HepG2 (cell line): Measurements from ENCODE around the gene LYZL1.

ENCODE experiments used
- CREB1 ChIP-seq, 2 experiments: fragments of 450-650 bp in 1 of 2; IDR thresholded peaks; 2 replicates each; pipeline ENCODE4 v1.6.1; 2016 to 2017; ENCODE audit warnings: control low read depth in 1 of 2, mild to moderate bottlenecking in 1 of 2, missing compliant biosample characterization in 1 of 2, missing genetic modification characterization in 1 of 2
- CTCF ChIP-seq: sonication (generic); formaldehyde crosslinking; IDR thresholded peaks from 2 replicates; pipeline ENCODE4 v1.5.0; 2020; ENCODE audit warnings: mild to moderate bottlenecking, missing genetic modification reagents, moderate library complexity
- EP300 ChIP-seq, 3 experiments: sonication (generic) in 1 of 3; formaldehyde crosslinking in 1 of 3; IDR thresholded peaks; 2 replicates each; pipeline versions ENCODE4 v1.5.1 to v1.6.1; 2011 to 2020; ENCODE audit warnings: low read depth in 2 of 3, low read length in 2 of 3, borderline replicate concordance in 1 of 3, improper control_type of control experiment in 1 of 3, mild to moderate bottlenecking in 1 of 3, missing genetic modification reagents in 1 of 3, moderate library complexity in 1 of 3
- JUNB ChIP-seq: sonication (generic); formaldehyde crosslinking; IDR thresholded peaks from 2 replicates; pipeline ENCODE4 v1.8.0; 2022; ENCODE audit warnings: missing genetic modification reagents, mild to moderate bottlenecking, borderline replicate concordance
- ZBTB33 ChIP-seq: sonication (generic); formaldehyde crosslinking; IDR thresholded peaks from 2 replicates; pipeline ENCODE4 v1.4.0; 2020; ENCODE audit warnings: missing genetic modification reagents
- ZNF704 ChIP-seq: sonication (generic); formaldehyde crosslinking; IDR thresholded peaks from 2 replicates; pipeline ENCODE4 v1.8.1; 2023; ENCODE audit warnings: mild to moderate bottlenecking, inconsistent platforms, moderate library complexity, missing genetic modification reagents, borderline replicate concordance

GRCh38 chr10:29243750-29244149, 45.1 kb upstream of the LYZL1 start:
- TF ChIP-seq CTCF (CRISPR knock-in tag) (peak; percentile 55), JUNB (CRISPR knock-in tag) (no peak), ZBTB33 (no peak), CREB1 (IDR thresholded peaks at IDR 0.05) (no peak), CREB1 (CRISPR knock-in tag; IDR thresholded peaks at IDR 0.05) (no peak), EP300 (IDR thresholded peaks at IDR 0.05; ENCODE audit: low read depth in 2 of 2, low read length in 2 of 2) (no peak), EP300 (CRISPR knock-in tag; IDR thresholded peaks at IDR 0.05; ENCODE audit: borderline replicate concordance) (no peak), ZNF704 (no peak)
